ENCODE data around the gene OTOP3. TPM values are rescaled to one million over a fixed set of nuclear protein-coding genes. Genes with fewer than 3 reads are reported as not detected.

OTOP3 gene
- total and polyA plus RNA-seq, 2 of the 4 experiments (the other 2 are of a cell fraction), result not detected

GRCh38 chr17:74938194-74938950, 2.7 kb downstream of the OTOP3 start:
- peaks cover 67% of the 10 kb centered on the region for H3K27me3 ChIP-seq (ENCODE audit: control insufficient read depth, insufficient read depth, low read length)
- BruUV-seq (replicated peaks), result no TSS peak

More at GRCh38 chr17:74938194-74938950, 2.7 kb downstream of the OTOP3 start:
- ATAC-seq (ENCODE audit: low read depth) (no peak), DNase-seq (no peak)
- H3K9me3 ChIP-seq (ENCODE audit: control insufficient read depth, insufficient read depth, low read length), result no peaks in the 10 kb centered on the region
- no peak overlapping the region for H3K23ac ChIP-seq (ENCODE audit: low read depth, low read length)
- no peak overlapping the region for H3K27ac ChIP-seq (ENCODE audit: insufficient read depth, low read length)
- H3K9ac ChIP-seq (ENCODE audit: low read depth, low read length), result no peak overlapping the region
- dilution Hi-C loops (cut with HindIII; ENCODE audit: low sequenced_read_pairs, unreplicated experiment), result no loop called here
- ChIA-PET CTCF (interaction anchor here (1.5 kb wide), 1 partner anchor 21 kb away, joined by 3 read pairs; no protein-coding TSS in a partner anchor), POLR2A (ENCODE audit: unreplicated experiment) (no interaction called here)
- no peak overlapping the region for H3K56ac ChIP-seq (ENCODE audit: extremely low read depth, insufficient read depth, low read length)
- in situ Hi-C loops (cut with MboI; ENCODE audit: low sequenced_read_pairs), result no loop called here
- no peaks in the 10 kb centered on the region for H3K79me1 ChIP-seq (ENCODE audit: low read depth in 1 of 2, low read length in 2 of 2)
- no peak for TF ChIP-seq MAZ (IDR thresholded peaks at IDR 0.05; ENCODE audit: borderline replicate concordance, low read depth, low read length)
- no peak for TF ChIP-seq RFX5 (IDR thresholded peaks at IDR 0.05; ENCODE audit: low read depth, low read length)
- TF ChIP-seq NFE2L2 (IDR thresholded peaks at IDR 0.05; ENCODE audit: low read depth, low read length), result no peak
- no peak for TF ChIP-seq USF2 (IDR thresholded peaks at IDR 0.05; ENCODE audit: low read depth, low read length)
- TF ChIP-seq, protein P1, sequence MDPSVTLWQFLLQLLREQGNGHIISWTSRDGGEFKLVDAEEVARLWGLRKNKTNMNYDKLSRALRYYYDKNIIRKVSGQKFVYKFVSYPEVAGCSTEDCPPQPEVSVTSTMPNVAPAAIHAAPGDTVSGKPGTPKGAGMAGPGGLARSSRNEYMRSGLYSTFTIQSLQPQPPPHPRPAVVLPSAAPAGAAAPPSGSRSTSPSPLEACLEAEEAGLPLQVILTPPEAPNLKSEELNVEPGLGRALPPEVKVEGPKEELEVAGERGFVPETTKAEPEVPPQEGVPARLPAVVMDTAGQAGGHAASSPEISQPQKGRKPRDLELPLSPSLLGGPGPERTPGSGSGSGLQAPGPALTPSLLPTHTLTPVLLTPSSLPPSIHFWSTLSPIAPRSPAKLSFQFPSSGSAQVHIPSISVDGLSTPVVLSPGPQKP (IDR thresholded peaks at IDR 0.05; ENCODE audit: borderline replicate concordance, low read depth, low read length), result no peak
- TF ChIP-seq CHD1 (IDR thresholded peaks at IDR 0.05; ENCODE audit: low read depth, low read length), result no peak
- TF ChIP-seq MXI1 (IDR thresholded peaks at IDR 0.05; ENCODE audit: borderline replicate concordance, low read depth, low read length), result no peak
- TF ChIP-seq CTCF (conservative IDR thresholded peaks at IDR 0.05; ENCODE audit: low read depth, low read length), result no peak
- no peak for TF ChIP-seq RCOR1 (IDR thresholded peaks at IDR 0.05; ENCODE audit: insufficient replicate concordance, low read length)
- TF ChIP-seq CEBPB (IDR thresholded peaks at IDR 0.05; ENCODE audit: low read depth, low read length), result no peak
- no peak for TF ChIP-seq POLR2A (IDR thresholded peaks at IDR 0.05; ENCODE audit: low read depth, low read length)
- TF ChIP-seq FOS (IDR thresholded peaks at IDR 0.05; ENCODE audit: low read depth, low read length), result no peak
- no peak for TF ChIP-seq MAFK (IDR thresholded peaks at IDR 0.05; ENCODE audit: low read depth, low read length)
- no peak for TF ChIP-seq RAD21 (IDR thresholded peaks at IDR 0.05; ENCODE audit: low read length)
- no peak for TF ChIP-seq BHLHE40 (IDR thresholded peaks at IDR 0.05; ENCODE audit: low read depth, low read length)
- no peak for TF ChIP-seq SMC3 (IDR thresholded peaks at IDR 0.05; ENCODE audit: low read depth, low read length)
- H2BK20ac ChIP-seq (ENCODE audit: low read depth, low read length), result no peak overlapping the region
- no peak overlapping the region for H3K14ac ChIP-seq (replicated peaks; ENCODE audit: low read depth, low read length)
- H3K36me3 ChIP-seq (ENCODE audit: control insufficient read depth, insufficient read depth, low read length), result no peaks in the 10 kb centered on the region
- H3K4me3 ChIP-seq (ENCODE audit: insufficient read depth, low read depth, low read length), result no peak overlapping the region
- H4K20me1 ChIP-seq (ENCODE audit: insufficient read depth, low read length), result no peaks in the 10 kb centered on the region
- WGBS, 2 experiments (ENCODE audit: extremely low coverage in 2 of 2, insufficient read length in 1 of 2), result 11% methylated on average over 3 of the region's 8 CpGs; no CpG with 5 or more reads in 1 of the 2 experiments
- H2AK5ac ChIP-seq (ENCODE audit: low read depth, low read length), result no peak overlapping the region
- H3K9me1 ChIP-seq (ENCODE audit: insufficient read depth, low read length), result no peaks in the 10 kb centered on the region
- no peak overlapping the region for H3K4ac ChIP-seq (ENCODE audit: low read depth, low read length)
- H4K5ac ChIP-seq (ENCODE audit: low read depth, low read length), result no peak overlapping the region
- H4K91ac ChIP-seq (ENCODE audit: insufficient read depth, low read depth, low read length), result no peak overlapping the region
- no peak overlapping the region for H3K18ac ChIP-seq (ENCODE audit: low read depth, low read length)
- no peak overlapping the region for H4K8ac ChIP-seq (ENCODE audit: low read depth in 2 of 2, low read length in 2 of 2)
- no peak overlapping the region for H2BK5ac ChIP-seq (ENCODE audit: low read depth, low read length, poor library complexity, severe bottlenecking)
- no peak overlapping the region for H2BK120ac ChIP-seq (ENCODE audit: low read depth, low read length)
- H3K4me2 ChIP-seq (ENCODE audit: low read depth, low read length), result no peak overlapping the region
- no peaks in the 10 kb centered on the region for H3K4me1 ChIP-seq (ENCODE audit: control insufficient read depth, insufficient read depth, low read length)
- no peak overlapping the region for H2BK15ac ChIP-seq (ENCODE audit: low read depth, low read length)
- intact Hi-C loops (cut with micrococcal nuclease), result no loop called here
- no peak overlapping the region for H2AK9ac ChIP-seq (replicated peaks; ENCODE audit: low read depth, low read length, poor library complexity)
- H2AFZ ChIP-seq (replicated peaks; ENCODE audit: low read length, poor library complexity), result no peak overlapping the region
